Breast epithelium (tissue), 4 donors: Measurements from ENCODE around the gene PDCD5. TPM values are rescaled to one million over a fixed set of nuclear protein-coding genes. Genes with fewer than 3 reads are reported as not detected.
A peak's percentile ranks its signal among the peaks of the same experiment; 100 is the strongest.
"Not testable (repeated sequence)": the region's sequence is repeated elsewhere in the genome, so short reads cannot be mapped to it uniquely, and the experiment has no call there.

Experiments
- DNase-seq, 2 donors: peaks; one replicate each; pipeline ENCODE4 v3.0.0-alpha.2; 2019; ENCODE audit warnings: low spot score in 2 of 2
- H3K27ac ChIP-seq, 2 donors: fragments of 200-600 bp; sonication (generic) in 1 of 2; one replicate each; pipeline ENCODE4 v1.5.1; 2016 to 2019; ENCODE audit warnings: mild to moderate bottlenecking in 1 of 2
- H3K27me3 ChIP-seq, 2 donors: fragments of 200-600 bp; sonication (generic) in 1 of 2; one replicate each; pipeline versions ENCODE4 v1.5.1 to v1.6.0; 2017 to 2019; ENCODE audit warnings: control low read depth in 1 of 2, mild to moderate bottlenecking in 1 of 2
- H3K36me3 ChIP-seq: fragments of 200-600 bp; one replicate; pipeline ENCODE4 v1.5.1; 2019
- H3K4me1 ChIP-seq, 2 donors: fragments of 200-600 bp; sonication (generic); one replicate each; pipeline ENCODE4 v1.5.1; 2016 to 2019; ENCODE audit warnings: control low read depth in 1 of 2
- H3K4me3 ChIP-seq, 3 donors: fragments of 200-600 bp; sonication (generic); 1 replicate in 2 of 3; 2 replicates in 1 of 3; pipeline ENCODE4 v1.5.1; 2016 to 2019; ENCODE audit warnings: mild to moderate bottlenecking in 3 of 3, moderate library complexity in 2 of 3
- H3K9me3 ChIP-seq, 2 donors: fragments of 200-600 bp; sonication (generic) in 1 of 2; one replicate each; pipeline ENCODE4 v1.5.1; 2016 to 2019; ENCODE audit warnings: control low read depth in 1 of 2
- POLR2A ChIP-seq: fragments of 450-650 bp; IDR thresholded peaks from one replicate; pipeline ENCODE4 v1.6.1; 2016; ENCODE audit warnings: antibody characterized with exemption, mild to moderate bottlenecking, moderate library complexity
- POLR2AphosphoS5 ChIP-seq, 3 donors: sonication (generic); formaldehyde crosslinking; IDR thresholded peaks; one replicate each; pipeline ENCODE4 v1.6.1; 2017; ENCODE audit warnings: antibody characterized with exemption in 3 of 3
- intact Hi-C: fragments of 100-400 bp; cut with DNase I; formaldehyde crosslinking; loops from one replicate; pipeline ENCODE4 v1.15.1; 2023; ENCODE audit warnings: low total_unique reads
- total RNA-seq, 3 donors: library from RNA; depleted of rRNA; stranded (reverse); fragments of >200 nt; gene quantifications; one replicate each; pipeline ENCODE4 v1.1.0, GENCODE V29; 2016
- TF ChIP-seq, protein P1 (sequence below), 3 donors: fragments of 450-650 bp; IDR thresholded peaks; one replicate each; pipeline ENCODE4 v1.5.1; 2016 to 2017; ENCODE audit warnings: antibody characterized with exemption in 3 of 3, mild to moderate bottlenecking in 3 of 3, moderate library complexity in 3 of 3

The PDCD5 gene, protein sequence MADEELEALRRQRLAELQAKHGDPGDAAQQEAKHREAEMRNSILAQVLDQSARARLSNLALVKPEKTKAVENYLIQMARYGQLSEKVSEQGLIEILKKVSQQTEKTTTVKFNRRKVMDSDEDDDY
- total RNA-seq = 10 to 100 TPM; 82.8 to 93.7 (median 89.3) TPM

GRCh38 chr19:32580901-32581704, at the start of gene PDCD5:
Gene PDCD5 (plus strand): TSS chr19:32581190. CDS start chr19:32581262, 72 bp downstream.
- peak; percentile 36 to 52 (median 52) for TF ChIP-seq POLR2AphosphoS5 (IDR thresholded peaks at IDR 0.05)
- TF ChIP-seq, protein P1, sequence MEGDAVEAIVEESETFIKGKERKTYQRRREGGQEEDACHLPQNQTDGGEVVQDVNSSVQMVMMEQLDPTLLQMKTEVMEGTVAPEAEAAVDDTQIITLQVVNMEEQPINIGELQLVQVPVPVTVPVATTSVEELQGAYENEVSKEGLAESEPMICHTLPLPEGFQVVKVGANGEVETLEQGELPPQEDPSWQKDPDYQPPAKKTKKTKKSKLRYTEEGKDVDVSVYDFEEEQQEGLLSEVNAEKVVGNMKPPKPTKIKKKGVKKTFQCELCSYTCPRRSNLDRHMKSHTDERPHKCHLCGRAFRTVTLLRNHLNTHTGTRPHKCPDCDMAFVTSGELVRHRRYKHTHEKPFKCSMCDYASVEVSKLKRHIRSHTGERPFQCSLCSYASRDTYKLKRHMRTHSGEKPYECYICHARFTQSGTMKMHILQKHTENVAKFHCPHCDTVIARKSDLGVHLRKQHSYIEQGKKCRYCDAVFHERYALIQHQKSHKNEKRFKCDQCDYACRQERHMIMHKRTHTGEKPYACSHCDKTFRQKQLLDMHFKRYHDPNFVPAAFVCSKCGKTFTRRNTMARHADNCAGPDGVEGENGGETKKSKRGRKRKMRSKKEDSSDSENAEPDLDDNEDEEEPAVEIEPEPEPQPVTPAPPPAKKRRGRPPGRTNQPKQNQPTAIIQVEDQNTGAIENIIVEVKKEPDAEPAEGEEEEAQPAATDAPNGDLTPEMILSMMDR (IDR thresholded peaks at IDR 0.05) = no peak
- no peak for TF ChIP-seq POLR2A
- no peaks in the 10 kb centered on the region for H3K27me3 ChIP-seq
- H3K4me3 ChIP-seq = peak within 1 kb of the TSS; percentile 80 to 92 (median 86)
- peak; percentile 94 to 96 for DNase-seq
- intact Hi-C loops = no loop called here
- H3K4me1 ChIP-seq = no peaks in the 10 kb centered on the region
- peak within 1 kb of the TSS; percentile 84 to 86 for H3K27ac ChIP-seq
- no peaks in the 10 kb centered on the region for H3K9me3 ChIP-seq
- no peaks in the 10 kb centered on the region for H3K36me3 ChIP-seq

GRCh38 chr19:32532233-32532632, 48.8 kb upstream of the PDCD5 start:
- TF ChIP-seq POLR2AphosphoS5 (IDR thresholded peaks at IDR 0.05) (no peak), POLR2A (no peak)
- TF ChIP-seq, protein P1 (IDR thresholded peaks at IDR 0.05) = no peak
- no peak for DNase-seq
- Histone ChIP-seq H3K4me1 (no peaks in the 10 kb centered on the region), H3K4me3 (no peak overlapping the region), H3K27me3 (no peaks in the 10 kb centered on the region), H3K27ac (no peak overlapping the region), H3K36me3 (no peaks in the 10 kb centered on the region), H3K9me3 (peaks cover 3 to 24% of the 10 kb centered on the region in 2 donors)
- intact Hi-C loops = no loop called here

DNA sequence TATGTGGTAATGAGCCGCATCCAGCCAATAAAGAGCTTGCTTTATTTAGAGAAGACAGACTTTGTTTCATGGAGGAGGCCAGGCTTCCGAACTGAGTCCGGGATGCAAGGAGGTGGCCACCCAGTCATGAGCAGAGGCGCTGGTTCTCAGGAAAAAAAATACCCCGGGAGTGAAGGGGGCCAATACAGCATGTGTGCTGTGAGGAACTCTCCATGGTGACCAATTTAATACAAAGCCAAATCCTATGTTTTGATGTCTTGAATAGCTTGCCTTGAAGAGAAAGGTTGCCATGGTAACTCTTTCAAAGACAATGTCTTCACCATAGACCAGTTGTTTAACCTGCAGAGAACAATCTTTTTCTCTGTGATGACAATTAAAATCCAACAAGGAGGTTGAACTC, 43.4 kb upstream of the PDCD5 start:
- no peaks in the 10 kb centered on the region for H3K4me1 ChIP-seq
- H3K9me3 ChIP-seq = peaks cover 0 to 5% of the 10 kb centered on the region in 2 donors
- DNase-seq = no peak
- no peak overlapping the region for H3K4me3 ChIP-seq
- intact Hi-C loops = no loop called here
- TF ChIP-seq POLR2AphosphoS5 (IDR thresholded peaks at IDR 0.05) = no peak
- TF ChIP-seq, protein P1 (IDR thresholded peaks at IDR 0.05) = no peak
- TF ChIP-seq POLR2A = no peak
- peaks cover 0 to 13% of the 10 kb centered on the region in 2 donors for H3K27me3 ChIP-seq
- H3K27ac ChIP-seq = no peak overlapping the region
- H3K36me3 ChIP-seq = no peaks in the 10 kb centered on the region

GRCh38 chr19:32539240-32539916, 41.6 kb upstream of the PDCD5 start:
- DNase-seq = no peak
- no peaks in the 10 kb centered on the region for H3K4me1 ChIP-seq
- H3K27me3 ChIP-seq = peaks cover 0 to 13% of the 10 kb centered on the region in 2 donors
- intact Hi-C loops = no loop called here
- no peaks in the 10 kb centered on the region for H3K36me3 ChIP-seq
- no peak overlapping the region for H3K4me3 ChIP-seq
- no peak overlapping the region for H3K27ac ChIP-seq
- peaks cover 0 to 4% of the 10 kb centered on the region in 2 donors for H3K9me3 ChIP-seq
- TF ChIP-seq POLR2A = no peak
- TF ChIP-seq, protein P1 (IDR thresholded peaks at IDR 0.05) = no peak
- no peak for TF ChIP-seq POLR2AphosphoS5 (IDR thresholded peaks at IDR 0.05)

- TF ChIP-seq POLR2A (no peak), POLR2AphosphoS5 (IDR thresholded peaks at IDR 0.05) (no peak)
- TF ChIP-seq, protein P1 (IDR thresholded peaks at IDR 0.05) = no peak
- no peak overlapping the region for H3K27ac ChIP-seq
- peaks cover 0 to 13% of the 10 kb centered on the region in 2 donors for H3K27me3 ChIP-seq
- intact Hi-C loops = no loop called here
- no peaks in the 10 kb centered on the region for H3K9me3 ChIP-seq
- H3K4me1 ChIP-seq = no peaks in the 10 kb centered on the region
- H3K4me3 ChIP-seq = no peak overlapping the region
- H3K36me3 ChIP-seq = no peaks in the 10 kb centered on the region
- DNase-seq = no peak
These were observed 40.4 kb upstream of the PDCD5 start for GRCh38 chr19:32540621-32541020.

DNA sequence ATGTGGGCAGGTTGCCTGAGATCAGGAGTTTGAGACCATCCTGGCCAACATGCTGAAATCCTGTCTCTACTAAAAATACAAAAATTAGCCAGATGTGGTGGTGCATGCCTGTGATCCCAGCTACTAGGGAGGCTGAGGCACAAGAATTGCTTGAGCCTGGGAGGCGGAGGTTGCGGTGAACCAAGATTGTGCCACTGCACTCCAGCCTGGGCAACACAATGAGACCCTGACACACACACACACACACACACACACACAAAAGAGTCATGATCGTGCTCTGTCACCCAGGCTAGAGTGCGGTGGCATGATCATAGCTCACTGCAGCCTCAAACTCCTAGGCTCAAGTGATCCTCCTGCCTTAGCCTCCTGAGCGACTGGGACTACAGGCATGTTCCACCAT, 39.6 kb upstream of the PDCD5 start:
- H3K4me3 ChIP-seq, H3K36me3 ChIP-seq, H3K27ac ChIP-seq, DNase-seq, intact Hi-C loops, H3K4me1 ChIP-seq, H3K9me3 ChIP-seq: not testable (repeated sequence)
- H3K27me3 ChIP-seq = peaks cover 0 to 13% of the 10 kb centered on the region in 2 donors
